GM18861 (cell line): ENCODE measurements around the gene GRWD1.

ENCODE experiments used
- ATAC-seq: cut with Tn5 transposase; IDR thresholded peaks from one replicate; pipeline ENCODE4 v1.9.1; 2021; ENCODE audit not compliant: unreplicated experiment

The GRWD1 gene

GRCh38 chr19:48493718-48494401, 48.1 kb downstream of the GRWD1 start:
- ATAC-seq = no peak

DNA sequence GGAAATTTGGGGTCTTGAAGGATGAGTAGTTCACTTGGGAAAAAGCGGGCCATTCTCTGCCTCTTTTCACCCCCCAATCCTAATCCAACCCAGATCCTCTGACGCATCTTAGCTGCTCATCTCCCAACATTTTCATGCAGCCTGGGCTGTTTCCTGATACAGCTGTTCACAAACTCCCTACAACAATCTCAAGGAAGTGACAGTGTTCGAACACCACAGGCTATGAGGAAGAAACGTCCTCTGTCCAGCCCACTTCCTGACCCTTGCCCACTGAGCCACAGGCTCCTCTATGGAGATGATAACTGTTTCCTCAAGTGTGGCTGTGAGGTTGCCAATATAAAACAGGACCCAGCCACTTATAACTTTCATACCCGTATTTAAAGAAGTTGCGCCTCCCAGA, 49.6 kb downstream of the GRWD1 start:
- no peak for ATAC-seq

- ATAC-seq = no peak
Observed at GRCh38 chr19:48496959-48497727, 51.4 kb downstream of the GRWD1 start.

GRCh38 chr19:48497728-48498594, 52.2 kb downstream of the GRWD1 start:
- ATAC-seq = no peak

DNA sequence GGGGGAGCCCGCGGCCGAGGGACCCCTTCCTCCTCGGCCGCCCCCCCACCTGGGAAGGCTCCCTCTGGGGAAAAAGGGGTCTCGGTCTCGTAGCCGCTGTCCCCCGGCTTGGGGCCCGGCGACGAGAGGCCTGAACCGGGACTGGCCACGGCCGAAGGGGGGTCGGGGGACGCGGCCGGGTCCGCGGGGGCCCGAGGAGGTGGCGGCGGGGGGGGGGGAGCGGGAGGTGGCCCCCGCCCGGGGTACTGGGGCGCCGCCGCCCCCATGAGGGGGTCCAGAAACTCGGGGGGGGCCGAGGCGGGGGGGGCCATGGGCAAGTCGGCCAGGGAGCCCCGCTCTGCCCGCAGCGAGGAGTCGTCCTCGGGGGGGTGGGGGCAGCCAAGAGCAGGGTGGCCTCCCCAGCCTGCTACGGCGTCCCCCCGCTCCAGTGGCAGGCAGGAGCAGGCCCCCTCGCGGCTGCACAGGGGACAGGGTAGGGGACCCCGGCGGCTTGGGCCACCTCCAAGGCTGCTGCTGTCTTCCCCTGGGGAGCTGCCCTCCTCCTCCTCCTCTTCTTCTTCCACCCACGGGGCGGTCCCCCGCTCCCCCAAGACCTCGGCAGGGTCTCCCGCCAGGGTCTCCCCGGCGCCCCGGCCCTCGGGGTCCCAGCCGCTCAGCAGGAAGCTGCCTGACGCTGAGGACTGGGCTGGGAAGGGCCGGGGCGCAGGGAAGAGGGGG, 53.0 kb downstream of the GRWD1 start:
- ATAC-seq = no peak

GRCh38 chr19:48499316-48500090, 53.7 kb downstream of the GRWD1 start:
- no peak for ATAC-seq

GRCh38 chr19:48500830-48501493, 55.2 kb downstream of the GRWD1 start:
- no peak for ATAC-seq

GRCh38 chr19:48501494-48502349, 55.9 kb downstream of the GRWD1 start:
- no peak for ATAC-seq

GRCh38 chr19:48502350-48503018, 56.7 kb downstream of the GRWD1 start:
- no peak for ATAC-seq

DNA sequence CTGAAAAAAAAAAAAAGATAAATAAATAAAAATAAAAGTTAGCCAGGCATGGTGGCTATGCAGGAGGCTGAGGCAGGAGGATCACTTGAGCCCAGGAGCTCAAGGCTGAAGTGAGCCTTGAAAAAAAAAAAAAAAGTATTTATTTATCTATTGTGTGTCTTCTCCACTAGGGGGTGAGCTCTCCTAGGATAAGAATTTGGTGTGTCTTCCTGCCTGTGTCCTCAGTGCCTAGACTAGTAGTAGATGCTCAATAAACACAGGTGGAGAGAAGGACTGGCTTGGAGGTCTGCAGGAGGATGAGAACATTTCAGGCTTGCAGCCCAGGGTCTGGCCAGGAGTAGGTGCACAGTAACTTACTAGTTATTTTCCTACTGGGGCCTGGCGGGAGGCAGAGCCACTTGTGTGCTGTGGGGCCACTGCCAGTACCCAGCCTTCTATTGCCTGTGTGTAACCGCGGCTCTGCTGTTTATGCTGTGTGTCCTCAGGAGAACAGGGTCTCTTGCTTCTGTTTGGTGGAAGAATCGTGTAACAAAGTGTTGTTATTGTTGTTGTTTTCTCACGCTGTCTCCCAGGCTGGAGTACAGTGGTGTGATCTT, 60.5 kb downstream of the GRWD1 start:
- ATAC-seq = no peak
